GM12878 (cell line): ENCODE measurements around the gene NUDCD3. TPM values are rescaled to one million over a fixed set of nuclear protein-coding genes. Genes with fewer than 3 reads are reported as not detected.

ENCODE experiments used
- ATAC-seq: fragments of 200-7000 bp; cut with Tn5 transposase; 3 replicates; pipeline ENCODE4 v1.9.1; 2020; ENCODE audit warnings: mild to moderate bottlenecking, moderate library complexity
- BruUV-seq: library from RNA; stranded (reverse); fragments of 400-500 nt; replicated peaks from 2 replicates; lab custom pipeline; 2021; lab: Mats Ljungman, UMichigan
- CTCF ChIA-PET: fragments of 300-600 bp; sonication (Branson Sonifier 250); formaldehyde crosslinking; extraction: SDS; loops from one replicate; lab custom pipeline; 2021; ENCODE audit warnings: inconsistent platforms; lab: Yijun Ruan, JAX
- POLR2A ChIA-PET: fragments of 350-600 bp; formaldehyde crosslinking; extraction: SDS; loops from one replicate; lab custom pipeline; 2021; ENCODE audit warnings: inconsistent platforms; lab: Charles Lee
- RAD21 ChIA-PET: fragments of 300-600 bp; sonication (Branson Sonifier 250); formaldehyde crosslinking; loops from one replicate; lab custom pipeline; 2023; ENCODE audit warnings: antibody characterized with exemption; ENCODE audit not compliant: unreplicated experiment; lab: Charles Lee
- SMC1A ChIA-PET: fragments of 300-600 bp; sonication (Branson Sonifier 250); formaldehyde crosslinking; loops from one replicate; lab custom pipeline; 2023; ENCODE audit not compliant: unreplicated experiment, uncharacterized antibody; lab: Charles Lee
- DNase-seq: peaks from one replicate; pipeline ENCODE4 v3.0.0-alpha.2; 2011; ENCODE audit warnings: low read depth, low spot score
- FAIRE-seq: peaks from 3 replicates; lab custom pipeline; 2011; peaks lifted over from hg19 to GRCh38; lab: Jason Lieb, UNC
- H2AFZ ChIP-seq: 2 replicates; pipeline ENCODE4 v1.6.0; 2011; ENCODE audit warnings: low read depth, low read length, control low read depth; ENCODE audit not compliant: control insufficient read depth
- H3K27ac ChIP-seq: 2 replicates; pipeline ENCODE4 v1.5.1; 2011; ENCODE audit warnings: control low read depth; ENCODE audit not compliant: control insufficient read depth, insufficient read depth
- H3K27me3 ChIP-seq, 2 experiments: replicated peaks in 1 of 2; 2 replicates each; pipeline versions ENCODE4 v1.6.0 to v1.6.1; 2011; ENCODE audit warnings: low read length in 1 of 2; ENCODE audit not compliant: control insufficient read depth in 2 of 2, insufficient read depth in 2 of 2
- H3K36me3 ChIP-seq, 2 experiments: 2 replicates each; pipeline ENCODE4 v1.5.1; 2011; ENCODE audit warnings: low read length in 1 of 2; ENCODE audit not compliant: control insufficient read depth in 2 of 2, insufficient read depth in 2 of 2
- H3K4me1 ChIP-seq: 2 replicates; pipeline ENCODE4 v1.6.1; 2011; ENCODE audit warnings: mild to moderate bottlenecking, low read length, moderate library complexity, mixed read lengths; ENCODE audit not compliant: control insufficient read depth, insufficient read depth
- H3K4me2 ChIP-seq: 2 replicates; pipeline ENCODE4 v1.6.0; 2011; ENCODE audit warnings: control low read depth; ENCODE audit not compliant: control insufficient read depth, insufficient read depth
- H3K4me3 ChIP-seq: fragments of 200-600 bp; sonication (generic); 2 replicates; pipeline ENCODE4 v1.5.1; 2016
- H3K79me2 ChIP-seq: 2 replicates; pipeline ENCODE4 v1.6.0; 2011; ENCODE audit warnings: low read length; ENCODE audit not compliant: control insufficient read depth, insufficient read depth
- H3K9ac ChIP-seq: 2 replicates; pipeline ENCODE4 v1.8.0; 2011; ENCODE audit warnings: low read length, control low read depth, mixed read lengths; ENCODE audit not compliant: control insufficient read depth, insufficient read depth
- H3K9me3 ChIP-seq: replicated peaks from 3 replicates; pipeline ENCODE4 v1.5.1; 2011; ENCODE audit warnings: mild to moderate bottlenecking, low read length; ENCODE audit not compliant: control insufficient read depth, insufficient read depth
- H4K20me1 ChIP-seq: 2 replicates; pipeline ENCODE4 v1.6.0; 2011; ENCODE audit not compliant: control insufficient read depth, insufficient read depth
- CBX3 ChIP-seq: fragments of 200-600 bp; sonication (generic); IDR thresholded peaks from 2 replicates; pipeline ENCODE4 v1.6.1; 2016; ENCODE audit warnings: low read depth, borderline replicate concordance
- HDAC6 ChIP-seq: fragments of 200-600 bp; sonication (generic); IDR thresholded peaks from one replicate; pipeline ENCODE4 v1.8.0; 2017; ENCODE audit warnings: antibody characterized with exemption; ENCODE audit not compliant: unreplicated experiment
- KLF5 ChIP-seq: fragments of 450-650 bp; IDR thresholded peaks from 2 replicates; pipeline ENCODE4 v1.6.1; 2014; ENCODE audit warnings: mild to moderate bottlenecking; ENCODE audit not compliant: partially characterized antibody
- MEF2B ChIP-seq: fragments of 450-650 bp; IDR thresholded peaks from 2 replicates; pipeline ENCODE4 v1.6.1; 2018; ENCODE audit warnings: mild to moderate bottlenecking, moderate library complexity; ENCODE audit not compliant: partially characterized antibody, poor library complexity, severe bottlenecking
- NFIC ChIP-seq: IDR thresholded peaks from 2 replicates; pipeline ENCODE4 v1.6.1; 2012; ENCODE audit warnings: low read depth, mild to moderate bottlenecking, inconsistent platforms, low read length, moderate library complexity
- NR2C2 ChIP-seq: IDR thresholded peaks from 2 replicates; pipeline ENCODE4 v1.6.1; 2011; ENCODE audit warnings: borderline replicate concordance, low read depth; ENCODE audit not compliant: control insufficient read depth, insufficient read length
- POLR2AphosphoS2 ChIP-seq: IDR thresholded peaks from 2 replicates; pipeline ENCODE4 v1.6.1; 2011; ENCODE audit warnings: low read depth, mild to moderate bottlenecking, low read length, improper control_type of control experiment, moderate library complexity
- SREBF2 ChIP-seq: IDR thresholded peaks from 2 replicates; pipeline ENCODE4 v1.6.1; 2012; ENCODE audit warnings: mild to moderate bottlenecking, low read length
- ZNF274 ChIP-seq: IDR thresholded peaks from one replicate; pipeline ENCODE4 v1.8.0; 2011; ENCODE audit not compliant: insufficient read length, insufficient read depth
- WGBS: methylation state at CpG from one replicate; pipeline ENCODE4 v1.1.6; 2016; ENCODE audit warnings: low lambda C conversion rate; ENCODE audit not compliant: insufficient replicate concordance, insufficient coverage; ENCODE audit errors: missing lambda C conversion rate; 5-methylcytosine and 5-hydroxymethylcytosine counted together
- in situ Hi-C: fragments of 300-500 bp; cut with MboI; formaldehyde crosslinking; loops from 9 replicates; pipeline ENCODE4 v1.14.3; 2018; ENCODE audit warnings: mixed read lengths
- intact Hi-C: fragments of 100-400 bp; cut with micrococcal nuclease; formaldehyde crosslinking; loops from one replicate; pipeline ENCODE4 v1.14.2; 2022; ENCODE audit not compliant: unreplicated experiment
- polyA plus RNA-seq, 11 experiments: library from polyadenylated mRNA; depleted of rRNA in 4 of 11; unstranded in 6 of 11; stranded (reverse) in 5 of 11; fragments of >200 nt; fragmentation: Nextera tagmentation in 4 of 11; fragmentation: Illumina TruSeq in 1 of 11; extraction: Ambion mirVana in 4 of 11; extraction: Trizol in 1 of 11; gene quantifications; 1 replicate in 1 of 11; 2 replicates in 10 of 11; pipeline versions ENCODE4 v1.2.1 to v1.2.3, GENCODE V29; 2011 to 2016; ENCODE audit warnings: inconsistent platforms in 2 of 11, missing spikeins in 2 of 11, low read depth in 1 of 11
- total RNA-seq, 4 experiments: library from RNA; depleted of rRNA in 3 of 4; stranded (reverse); fragments of >200 nt in 3 of 4; fragmentation: Illumina TruSeq in 1 of 4; extraction: Trizol in 1 of 4; gene quantifications; 2 replicates each; pipeline versions ENCODE4 v1.2.1 to v1.2.3, GENCODE V29; 2013 to 2021
- TF ChIP-seq, protein P1 (sequence below): fragments of 450-650 bp; IDR thresholded peaks from 2 replicates; pipeline ENCODE4 v1.6.1; 2016; ENCODE audit warnings: mild to moderate bottlenecking
- TF ChIP-seq, protein P2 (sequence below): fragments of 450-650 bp; IDR thresholded peaks from 2 replicates; pipeline ENCODE4 v1.6.1; 2017; ENCODE audit warnings: mild to moderate bottlenecking, moderate library complexity
- TF ChIP-seq, protein P3 (sequence below): IDR thresholded peaks from 2 replicates; pipeline ENCODE4 v1.6.1; 2011; ENCODE audit warnings: mild to moderate bottlenecking, low read depth, low read length, moderate library complexity; ENCODE audit not compliant: insufficient replicate concordance
- TF ChIP-seq, protein P4 (sequence below): fragments of 450-650 bp; IDR thresholded peaks from 2 replicates; pipeline ENCODE4 v1.6.1; 2016; ENCODE audit warnings: mild to moderate bottlenecking

Gene NUDCD3
- total and polyA plus RNA-seq, 10 of the 15 experiments (the other 5 are each of a cell fraction or from before 2014, with no cell fraction given), result 25.0 to 89.8 (median 46.4) TPM

DNA sequence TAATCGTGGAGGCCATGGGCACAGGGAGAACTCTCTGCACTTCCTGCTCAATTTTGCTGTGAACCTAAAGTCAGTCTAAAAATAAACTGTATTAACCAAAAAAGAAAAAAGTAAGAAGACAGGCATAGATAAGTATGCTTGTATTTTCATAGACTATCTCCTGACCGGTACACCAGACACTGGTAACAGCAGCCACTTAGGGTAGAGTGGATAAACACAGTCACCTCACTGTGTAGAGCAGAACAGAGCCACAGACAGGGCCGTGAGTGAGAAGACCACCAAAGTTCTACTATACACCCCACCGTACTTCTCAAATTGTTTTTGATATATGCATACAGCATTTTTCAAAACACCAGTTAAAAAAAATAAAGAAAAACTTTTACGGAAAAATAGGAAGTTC lies 25.0 kb downstream of the NUDCD3 start:
- no peak for DNase-seq
- no peaks in the 10 kb centered on the region for H3K9me3 ChIP-seq
- no peaks in the 10 kb centered on the region for H4K20me1 ChIP-seq
- TF ChIP-seq NFIC (no peak), POLR2AphosphoS2 (no peak), HDAC6 (no peak), ZNF274 (no peak), NR2C2 (no peak), CBX3 (no peak), KLF5 (no peak), SREBF2 (no peak), MEF2B (no peak)
- TF ChIP-seq, protein P1, sequence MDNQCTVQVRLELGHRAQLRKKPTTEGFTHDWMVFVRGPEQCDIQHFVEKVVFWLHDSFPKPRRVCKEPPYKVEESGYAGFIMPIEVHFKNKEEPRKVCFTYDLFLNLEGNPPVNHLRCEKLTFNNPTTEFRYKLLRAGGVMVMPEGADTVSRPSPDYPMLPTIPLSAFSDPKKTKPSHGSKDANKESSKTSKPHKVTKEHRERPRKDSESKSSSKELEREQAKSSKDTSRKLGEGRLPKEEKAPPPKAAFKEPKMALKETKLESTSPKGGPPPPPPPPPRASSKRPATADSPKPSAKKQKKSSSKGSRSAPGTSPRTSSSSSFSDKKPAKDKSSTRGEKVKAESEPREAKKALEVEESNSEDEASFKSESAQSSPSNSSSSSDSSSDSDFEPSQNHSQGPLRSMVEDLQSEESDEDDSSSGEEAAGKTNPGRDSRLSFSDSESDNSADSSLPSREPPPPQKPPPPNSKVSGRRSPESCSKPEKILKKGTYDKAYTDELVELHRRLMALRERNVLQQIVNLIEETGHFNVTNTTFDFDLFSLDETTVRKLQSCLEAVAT, result no peak
- TF ChIP-seq, protein P2, sequence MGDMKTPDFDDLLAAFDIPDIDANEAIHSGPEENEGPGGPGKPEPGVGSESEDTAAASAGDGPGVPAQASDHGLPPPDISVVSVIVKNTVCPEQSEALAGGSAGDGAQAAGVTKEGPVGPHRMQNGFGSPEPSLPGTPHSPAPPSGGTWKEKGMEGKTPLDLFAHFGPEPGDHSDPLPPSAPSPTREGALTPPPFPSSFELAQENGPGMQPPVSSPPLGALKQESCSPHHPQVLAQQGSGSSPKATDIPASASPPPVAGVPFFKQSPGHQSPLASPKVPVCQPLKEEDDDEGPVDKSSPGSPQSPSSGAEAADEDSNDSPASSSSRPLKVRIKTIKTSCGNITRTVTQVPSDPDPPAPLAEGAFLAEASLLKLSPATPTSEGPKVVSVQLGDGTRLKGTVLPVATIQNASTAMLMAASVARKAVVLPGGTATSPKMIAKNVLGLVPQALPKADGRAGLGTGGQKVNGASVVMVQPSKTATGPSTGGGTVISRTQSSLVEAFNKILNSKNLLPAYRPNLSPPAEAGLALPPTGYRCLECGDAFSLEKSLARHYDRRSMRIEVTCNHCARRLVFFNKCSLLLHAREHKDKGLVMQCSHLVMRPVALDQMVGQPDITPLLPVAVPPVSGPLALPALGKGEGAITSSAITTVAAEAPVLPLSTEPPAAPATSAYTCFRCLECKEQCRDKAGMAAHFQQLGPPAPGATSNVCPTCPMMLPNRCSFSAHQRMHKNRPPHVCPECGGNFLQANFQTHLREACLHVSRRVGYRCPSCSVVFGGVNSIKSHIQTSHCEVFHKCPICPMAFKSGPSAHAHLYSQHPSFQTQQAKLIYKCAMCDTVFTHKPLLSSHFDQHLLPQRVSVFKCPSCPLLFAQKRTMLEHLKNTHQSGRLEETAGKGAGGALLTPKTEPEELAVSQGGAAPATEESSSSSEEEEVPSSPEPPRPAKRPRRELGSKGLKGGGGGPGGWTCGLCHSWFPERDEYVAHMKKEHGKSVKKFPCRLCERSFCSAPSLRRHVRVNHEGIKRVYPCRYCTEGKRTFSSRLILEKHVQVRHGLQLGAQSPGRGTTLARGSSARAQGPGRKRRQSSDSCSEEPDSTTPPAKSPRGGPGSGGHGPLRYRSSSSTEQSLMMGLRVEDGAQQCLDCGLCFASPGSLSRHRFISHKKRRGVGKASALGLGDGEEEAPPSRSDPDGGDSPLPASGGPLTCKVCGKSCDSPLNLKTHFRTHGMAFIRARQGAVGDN, result no peak
- TF ChIP-seq, protein P3, sequence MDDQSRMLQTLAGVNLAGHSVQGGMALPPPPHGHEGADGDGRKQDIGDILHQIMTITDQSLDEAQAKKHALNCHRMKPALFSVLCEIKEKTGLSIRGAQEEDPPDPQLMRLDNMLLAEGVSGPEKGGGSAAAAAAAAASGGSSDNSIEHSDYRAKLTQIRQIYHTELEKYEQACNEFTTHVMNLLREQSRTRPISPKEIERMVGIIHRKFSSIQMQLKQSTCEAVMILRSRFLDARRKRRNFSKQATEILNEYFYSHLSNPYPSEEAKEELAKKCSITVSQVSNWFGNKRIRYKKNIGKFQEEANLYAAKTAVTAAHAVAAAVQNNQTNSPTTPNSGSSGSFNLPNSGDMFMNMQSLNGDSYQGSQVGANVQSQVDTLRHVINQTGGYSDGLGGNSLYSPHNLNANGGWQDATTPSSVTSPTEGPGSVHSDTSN, result no peak
- TF ChIP-seq, protein P4, sequence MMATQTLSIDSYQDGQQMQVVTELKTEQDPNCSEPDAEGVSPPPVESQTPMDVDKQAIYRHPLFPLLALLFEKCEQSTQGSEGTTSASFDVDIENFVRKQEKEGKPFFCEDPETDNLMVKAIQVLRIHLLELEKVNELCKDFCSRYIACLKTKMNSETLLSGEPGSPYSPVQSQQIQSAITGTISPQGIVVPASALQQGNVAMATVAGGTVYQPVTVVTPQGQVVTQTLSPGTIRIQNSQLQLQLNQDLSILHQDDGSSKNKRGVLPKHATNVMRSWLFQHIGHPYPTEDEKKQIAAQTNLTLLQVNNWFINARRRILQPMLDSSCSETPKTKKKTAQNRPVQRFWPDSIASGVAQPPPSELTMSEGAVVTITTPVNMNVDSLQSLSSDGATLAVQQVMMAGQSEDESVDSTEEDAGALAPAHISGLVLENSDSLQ, result no peak
- no peak for ATAC-seq
- ChIA-PET POLR2A (no interaction called here), RAD21 (no interaction called here), SMC1A (interaction anchor here (1.0 kb wide), 1 partner anchor 10 kb away, joined by 3 read pairs; no protein-coding TSS in a partner anchor), CTCF (interaction anchor here (1.0 to 2.9 kb wide), 3 partner anchors 9 to 24 kb away, joined by 3 to 11 read pairs (median 4); no protein-coding TSS in a partner anchor)
- no TSS peak for BruUV-seq
- in situ Hi-C loops, result no loop called here
- H3K27me3 ChIP-seq, result no peaks in the 10 kb centered on the region
- 60% methylated on average over 5 of the region's 5 CpGs for WGBS
- H3K36me3 ChIP-seq, result peaks cover 5 to 22% of the 10 kb centered on the region in 2 experiments; a peak in 3 of 4 replicates
- no peak overlapping the region for H2AFZ ChIP-seq
- H3K4me1 ChIP-seq, result peaks cover 17% of the 10 kb centered on the region
- FAIRE-seq, result no peak
- H3K9ac ChIP-seq, result no peak overlapping the region
- intact Hi-C loops, result no loop called here
- H3K4me2 ChIP-seq, result no peak overlapping the region
- peaks cover 36% of the 10 kb centered on the region for H3K79me2 ChIP-seq
- H3K27ac ChIP-seq, result no peak overlapping the region
- no peak overlapping the region for H3K4me3 ChIP-seq
